NCI-H2107 treated with DMSO at 0.1 percent for 48 hours (cell line): ENCODE measurements around the gene CWC15.
"Not testable (repeated sequence)": the region's sequence is repeated elsewhere in the genome, so short reads cannot be mapped to it uniquely, and the experiment has no call there.

ENCODE experiments used
- DNase-seq: peaks from one replicate; lab custom pipeline; 2025; ENCODE audit not compliant: unreplicated experiment; lab: John Stamatoyannopoulos, UW

The CWC15 gene

GRCh38 chr11:94956963-94957362 lies 16.4 kb downstream of the CWC15 start:
- no peak for DNase-seq

- DNase-seq, result no peak
These were observed 18.6 kb downstream of the CWC15 start for GRCh38 chr11:94954753-94955152.

GRCh38 chr11:94948070-94948617 lies 25.2 kb downstream of the CWC15 start:
- no peak for DNase-seq

GRCh38 chr11:94946812-94947211 lies 26.5 kb downstream of the CWC15 start:
- DNase-seq, result no peak

- DNase-seq, result peak; percentile 15
These were observed 32.2 kb downstream of the CWC15 start for GRCh38 chr11:94941131-94941530.

GRCh38 chr11:94939346-94939745 lies 34.0 kb downstream of the CWC15 start:
- DNase-seq, result no peak

GRCh38 chr11:94938095-94939055 lies 35.0 kb downstream of the CWC15 start:
- no peak for DNase-seq

- no peak for DNase-seq
These were observed 38.5 kb downstream of the CWC15 start for GRCh38 chr11:94934846-94935245.

GRCh38 chr11:94934362-94934761 lies 39.0 kb downstream of the CWC15 start:
- DNase-seq, result no peak

GRCh38 chr11:94933223-94934130 lies 39.9 kb downstream of the CWC15 start:
- no peak for DNase-seq

- DNase-seq, result no peak
These were observed 40.9 kb downstream of the CWC15 start for GRCh38 chr11:94932503-94932902.

GRCh38 chr11:94932072-94932471 lies 41.3 kb downstream of the CWC15 start:
- not testable (repeated sequence) for DNase-seq

GRCh38 chr11:94928117-94928990 lies 45.0 kb downstream of the CWC15 start:
- DNase-seq, result no peak

GRCh38 chr11:94926698-94927237 lies 46.6 kb downstream of the CWC15 start:
- DNase-seq, result no peak

GRCh38 chr11:94926271-94926625 lies 47.1 kb downstream of the CWC15 start:
- DNase-seq, result no peak

- no peak for DNase-seq
These were observed 47.7 kb downstream of the CWC15 start for GRCh38 chr11:94925422-94926270.

- DNase-seq, result no peak
These were observed 48.7 kb downstream of the CWC15 start for GRCh38 chr11:94924612-94925011.

GRCh38 chr11:94924171-94924572 lies 49.2 kb downstream of the CWC15 start:
- DNase-seq, result no peak

- DNase-seq, result no peak
These were observed 50.4 kb downstream of the CWC15 start for GRCh38 chr11:94923004-94923334.
